GM19324 (cell line): ENCODE data around the gene OR2A42.
"Not testable (repeated sequence)": the region's sequence is repeated elsewhere in the genome, so short reads cannot be mapped to it uniquely, and the experiment has no call there.

Source experiments
- ATAC-seq: cut with Tn5 transposase; IDR thresholded peaks from one replicate; pipeline ENCODE4 v1.9.1; 2021; ENCODE audit warnings: mild to moderate bottlenecking, moderate library complexity; ENCODE audit not compliant: unreplicated experiment, low FRiP score

Gene OR2A42, protein sequence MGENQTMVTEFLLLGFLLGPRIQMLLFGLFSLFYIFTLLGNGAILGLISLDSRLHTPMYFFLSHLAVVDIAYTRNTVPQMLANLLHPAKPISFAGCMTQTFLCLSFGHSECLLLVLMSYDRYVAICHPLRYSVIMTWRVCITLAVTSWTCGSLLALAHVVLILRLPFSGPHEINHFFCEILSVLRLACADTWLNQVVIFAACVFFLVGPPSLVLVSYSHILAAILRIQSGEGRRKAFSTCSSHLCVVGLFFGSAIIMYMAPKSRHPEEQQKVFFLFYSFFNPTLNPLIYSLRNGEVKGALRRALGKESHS

DNA sequence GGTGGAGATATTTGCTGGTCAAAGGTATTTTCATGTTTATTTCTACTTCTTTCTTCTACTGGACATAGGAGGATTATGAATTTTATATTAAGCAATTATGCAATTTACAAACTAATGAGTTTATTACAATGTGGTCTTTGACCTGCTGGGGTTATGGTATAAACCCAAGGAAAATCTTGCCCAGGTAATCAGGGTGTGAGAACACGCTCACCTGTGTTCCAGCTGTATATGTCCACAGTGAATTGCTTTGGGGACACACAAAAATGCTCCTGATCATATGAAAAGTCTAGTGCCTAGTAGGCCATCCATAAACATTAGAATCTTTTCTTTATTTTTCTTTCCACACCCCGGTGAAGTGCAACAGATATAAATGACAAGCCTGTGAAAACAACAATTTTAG, at the start of gene OR2A42:
OR2A42 (minus strand) TSS at position 241 of the 400 bp plus-strand sequence. CDS start 6,762 bp downstream, outside the sequence.
- ATAC-seq: not testable (repeated sequence)

DNA sequence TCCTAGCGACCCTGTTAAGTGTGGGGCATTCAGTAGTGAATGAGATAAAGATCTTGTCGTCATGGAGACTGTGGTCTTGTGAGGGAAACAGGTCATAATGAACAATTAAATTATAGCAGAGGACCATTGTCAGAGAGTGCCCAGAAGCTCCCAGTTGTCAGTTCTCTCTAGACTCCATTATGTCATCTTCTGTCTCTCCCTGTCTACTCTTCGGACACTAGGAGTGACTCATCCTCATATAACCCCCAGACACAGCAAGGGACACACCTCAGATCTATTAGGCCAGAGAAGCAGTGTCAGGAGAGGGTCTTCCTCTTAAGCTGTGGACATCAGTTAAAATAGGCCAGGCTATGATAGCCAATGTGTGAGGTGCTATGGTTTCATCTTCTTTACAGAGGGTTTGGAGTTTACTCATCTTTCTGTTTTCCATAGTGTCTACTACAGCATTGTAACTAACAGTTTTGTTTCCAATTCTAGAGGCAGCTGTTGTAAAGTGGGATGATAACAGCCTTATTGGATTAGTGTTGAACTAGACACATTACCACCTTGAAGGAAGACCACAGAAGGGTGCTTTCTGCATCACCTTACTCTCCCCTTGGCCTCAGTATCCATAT, 47.9 kb upstream of the OR2A42 start:
- ATAC-seq: not testable (repeated sequence)

DNA sequence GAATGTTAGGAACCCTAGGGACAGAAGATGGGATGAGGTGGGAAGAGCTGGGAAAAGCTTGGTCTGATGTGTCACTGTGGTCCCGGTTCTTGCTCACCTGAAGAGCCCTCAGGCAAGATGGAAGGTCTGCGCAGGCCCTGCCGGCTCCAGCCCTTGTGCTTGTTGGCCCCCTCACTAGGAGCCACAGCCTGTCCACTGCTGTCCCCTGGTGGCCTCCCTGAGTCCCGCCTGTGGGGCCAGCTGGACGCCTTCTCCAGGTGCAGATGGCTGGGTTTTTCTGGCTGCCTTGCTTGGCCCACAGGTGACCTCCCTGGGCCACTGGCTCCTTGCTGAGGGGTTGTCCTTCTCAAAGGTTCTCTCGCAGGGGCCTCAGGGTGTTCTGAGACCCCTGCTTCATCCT, 44.3 kb upstream of the OR2A42 start:
- ATAC-seq: not testable (repeated sequence)

DNA sequence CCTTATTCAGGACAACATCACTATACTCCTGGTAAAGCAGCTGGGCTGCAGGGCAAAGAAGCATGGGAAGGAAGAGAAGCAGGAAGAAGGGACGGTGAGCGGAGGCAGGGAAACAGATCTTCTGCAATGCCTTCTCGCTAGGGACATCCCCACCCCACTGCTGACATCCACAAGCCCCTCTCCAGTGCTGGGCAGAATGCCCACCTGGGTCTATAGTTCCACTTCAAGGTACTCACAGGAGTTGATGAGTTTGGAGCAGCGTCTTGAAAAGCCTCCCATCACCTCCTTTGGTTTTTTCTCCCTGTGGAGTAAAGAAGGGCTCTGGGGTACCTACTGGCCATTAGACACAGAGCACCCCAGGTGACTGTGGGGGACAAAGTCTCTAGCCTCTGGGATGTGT, 43.1 kb upstream of the OR2A42 start:
- ATAC-seq: not testable (repeated sequence)

DNA sequence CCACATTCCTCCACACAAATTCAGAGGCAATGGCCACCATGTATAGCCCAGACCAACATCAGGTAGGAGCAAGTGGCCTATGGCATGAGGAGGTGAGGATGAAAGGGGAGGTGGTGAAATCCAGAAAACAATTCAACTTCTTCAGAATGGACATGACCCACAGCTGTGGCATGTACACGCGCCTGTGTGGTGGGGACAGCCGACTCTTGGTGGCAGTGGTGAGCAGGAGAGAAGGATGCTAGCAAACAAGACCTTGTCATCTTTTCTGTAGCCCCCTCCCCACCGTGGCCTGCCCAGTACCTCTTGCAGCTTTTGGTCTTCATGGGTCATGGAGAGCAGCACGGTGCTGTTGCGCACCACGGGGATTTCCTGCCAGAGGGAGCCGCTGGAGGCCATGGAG, 42.6 kb upstream of the OR2A42 start:
- not testable (repeated sequence) for ATAC-seq

DNA sequence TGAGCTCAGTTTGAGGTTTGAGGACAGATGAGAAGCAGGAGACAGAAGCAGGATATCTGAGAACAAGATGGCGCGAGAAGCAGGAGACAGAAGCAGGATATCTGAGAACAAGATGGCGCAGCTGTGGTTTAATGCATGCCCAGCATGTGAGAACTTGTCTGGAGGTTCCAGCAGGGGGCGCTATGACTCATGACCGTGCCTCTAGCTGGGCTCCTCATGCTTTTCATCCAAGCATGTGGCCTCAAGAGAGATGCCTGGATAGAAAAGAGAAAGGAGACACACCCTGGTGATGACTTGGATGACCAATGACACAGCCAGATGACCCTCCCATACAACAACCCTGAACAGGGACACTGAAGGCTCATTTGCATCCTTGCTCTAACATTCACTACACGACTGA, 40.6 kb upstream of the OR2A42 start:
- not testable (repeated sequence) for ATAC-seq

DNA sequence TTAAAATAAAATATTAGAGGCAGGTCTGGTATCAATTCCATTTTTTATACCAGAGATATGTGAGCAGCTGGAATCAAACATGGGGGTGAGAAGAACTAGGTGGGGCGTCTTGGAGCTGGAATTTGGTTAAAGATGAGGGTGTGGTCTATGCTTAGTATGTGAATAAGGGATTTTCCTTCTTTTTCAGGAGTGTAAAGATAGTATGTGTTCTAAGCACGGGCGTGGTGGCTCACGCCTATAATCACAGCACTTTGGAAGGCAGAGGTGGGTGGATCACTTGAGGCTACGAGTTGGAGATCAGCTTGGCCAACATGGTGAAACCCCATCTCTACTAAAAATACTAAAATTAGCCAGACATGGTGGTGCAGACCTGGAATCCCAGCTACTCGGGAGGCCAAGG, 35.9 kb upstream of the OR2A42 start:
- not testable (repeated sequence) for ATAC-seq

DNA sequence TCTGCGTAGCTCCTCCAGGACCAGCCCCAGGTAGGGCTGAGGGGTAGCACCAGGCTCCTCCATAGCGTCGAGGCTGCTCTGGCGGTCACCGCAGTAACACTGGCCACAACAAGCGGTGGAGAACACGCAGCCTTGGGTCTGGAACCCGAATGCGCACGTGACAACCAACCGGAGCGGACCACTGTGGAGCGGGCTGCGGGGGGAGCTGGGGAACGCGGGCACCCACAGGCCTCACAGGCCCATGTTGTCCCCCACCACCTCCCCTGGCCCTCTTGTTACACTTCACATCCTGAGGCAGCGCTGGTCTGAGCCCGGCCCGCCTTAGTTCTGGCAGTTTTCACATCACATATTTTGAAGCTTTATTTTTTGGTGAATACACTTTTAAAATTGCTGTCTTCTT, 29.8 kb upstream of the OR2A42 start, which contains the start of gene CTAGE8:
CTAGE8 (minus strand) TSS at position 101 of the 400 bp plus-strand sequence; CDS start at position 63, 38 bp downstream.
- ATAC-seq: not testable (repeated sequence)

DNA sequence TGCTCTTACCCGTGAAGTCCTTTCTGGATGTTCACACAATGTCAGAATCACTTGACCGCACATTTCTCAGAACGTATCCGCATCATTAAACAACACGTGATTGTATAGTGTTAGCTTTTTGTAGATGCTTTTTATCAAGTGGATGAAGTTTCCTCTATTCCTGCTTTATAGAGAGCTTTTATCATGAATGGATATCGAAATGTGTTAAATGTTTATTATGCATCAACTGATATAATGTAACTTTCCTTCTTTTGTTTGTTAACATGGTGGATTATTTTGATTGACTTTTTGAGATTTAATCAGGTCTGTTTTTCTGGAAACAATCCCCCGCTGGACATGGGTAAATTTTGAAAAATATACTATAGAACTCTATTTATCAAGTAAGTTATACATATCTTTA, 25.3 kb upstream of the OR2A42 start, which contains the start of gene OR2A7:
OR2A7 (minus strand) TSS at position 101 of the 400 bp plus-strand sequence. CDS start 5,164 bp downstream, outside the sequence.
- ATAC-seq: not testable (repeated sequence)

DNA sequence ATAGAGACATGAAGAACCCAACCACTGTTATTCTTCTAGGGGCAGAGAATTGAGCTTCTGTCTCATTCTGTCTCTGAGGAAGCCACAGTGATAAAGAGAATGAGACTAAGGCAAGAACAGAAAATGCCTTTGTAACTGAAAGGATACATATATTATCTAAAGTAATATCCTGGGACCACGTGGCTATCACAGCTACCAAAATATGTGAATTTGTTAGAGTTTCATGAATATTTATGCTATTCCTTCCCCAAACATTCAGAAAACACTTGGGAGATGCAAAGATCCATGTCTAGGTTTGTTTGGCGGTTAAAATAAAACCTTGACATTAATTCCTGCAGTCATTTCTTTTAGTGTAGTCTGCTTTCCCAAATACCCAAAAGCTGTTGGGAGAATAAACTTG, 22.7 kb upstream of the OR2A42 start:
- not testable (repeated sequence) for ATAC-seq

DNA sequence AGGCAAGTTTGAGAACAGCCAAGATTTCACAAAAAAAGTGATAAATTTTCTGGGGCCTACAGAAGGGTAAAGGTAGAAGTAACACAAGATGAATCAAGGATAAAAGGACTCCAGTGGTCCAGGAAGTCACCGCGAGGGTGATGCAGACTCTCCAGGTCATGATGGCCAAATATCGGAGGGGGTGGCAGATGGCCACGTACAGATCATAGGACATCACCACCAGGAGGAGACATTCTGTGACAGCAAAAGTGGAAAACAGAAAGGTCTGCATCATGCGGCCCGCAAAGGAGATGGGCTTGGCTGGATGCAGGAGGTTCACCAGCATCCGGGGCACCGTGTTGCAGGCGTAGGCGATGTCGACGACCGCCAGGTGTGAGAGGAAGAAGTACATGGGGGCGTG, 19.7 kb upstream of the OR2A42 start:
- ATAC-seq: not testable (repeated sequence)

DNA sequence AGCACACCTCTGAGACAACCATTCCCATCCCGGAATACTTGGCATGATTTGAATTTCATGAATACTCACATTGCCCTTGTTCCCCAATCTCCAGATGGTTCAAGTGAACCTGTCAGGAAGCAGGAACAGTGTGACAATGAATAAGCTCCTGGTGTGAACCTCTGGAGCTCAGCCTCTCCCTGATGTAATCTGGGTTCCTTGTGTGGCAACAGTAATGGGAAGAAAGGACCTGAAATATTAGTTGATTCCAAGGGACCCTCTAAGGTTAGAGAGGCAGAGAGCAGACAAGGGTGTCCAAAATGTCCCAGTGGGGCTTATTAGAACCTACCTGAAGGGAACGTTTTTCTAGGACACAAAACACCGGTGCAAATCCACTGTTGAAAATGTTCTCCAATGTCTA, 16.7 kb upstream of the OR2A42 start:
- ATAC-seq: no peak

DNA sequence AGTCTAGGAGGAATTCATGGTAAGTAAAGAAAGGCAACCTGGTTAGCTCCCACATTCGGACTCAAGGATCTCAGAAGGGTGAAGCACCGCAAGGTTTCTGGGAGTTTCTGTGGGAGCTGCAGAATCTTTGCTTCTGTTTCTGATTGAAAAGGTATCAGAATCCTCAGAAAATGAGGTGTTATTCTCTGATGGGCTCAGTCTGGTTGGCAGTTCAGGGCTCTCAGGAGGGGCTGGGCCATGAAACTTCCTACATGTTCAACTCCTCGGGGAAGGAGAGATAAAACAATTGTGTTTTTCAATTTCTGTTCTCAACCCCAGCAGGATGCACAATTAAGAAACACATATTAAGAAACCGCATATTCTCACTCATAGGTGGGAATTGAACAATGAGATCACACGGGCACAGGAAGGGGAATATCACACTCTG, 16.1 kb upstream of the OR2A42 start:
- no peak for ATAC-seq

DNA sequence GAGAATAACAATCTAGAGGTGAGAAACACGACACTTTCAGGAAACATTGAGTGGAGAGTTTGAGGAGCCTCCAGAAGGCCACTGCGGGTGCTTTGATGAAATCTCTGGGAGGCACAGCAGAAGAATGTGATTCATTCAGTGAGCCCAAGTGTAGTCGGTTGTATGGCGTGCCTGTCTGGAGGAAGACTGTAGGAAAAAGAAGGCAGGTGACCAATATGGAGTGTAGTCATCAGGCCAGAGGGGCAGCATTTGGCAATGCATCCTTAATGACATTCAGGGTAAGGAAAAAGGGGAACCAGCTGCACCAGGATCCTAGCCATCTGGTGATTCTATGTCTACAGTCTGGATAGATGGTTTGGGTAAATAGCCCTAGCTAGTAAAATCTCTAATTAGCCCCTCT, 12.9 kb upstream of the OR2A42 start:
- ATAC-seq: not testable (repeated sequence)

DNA sequence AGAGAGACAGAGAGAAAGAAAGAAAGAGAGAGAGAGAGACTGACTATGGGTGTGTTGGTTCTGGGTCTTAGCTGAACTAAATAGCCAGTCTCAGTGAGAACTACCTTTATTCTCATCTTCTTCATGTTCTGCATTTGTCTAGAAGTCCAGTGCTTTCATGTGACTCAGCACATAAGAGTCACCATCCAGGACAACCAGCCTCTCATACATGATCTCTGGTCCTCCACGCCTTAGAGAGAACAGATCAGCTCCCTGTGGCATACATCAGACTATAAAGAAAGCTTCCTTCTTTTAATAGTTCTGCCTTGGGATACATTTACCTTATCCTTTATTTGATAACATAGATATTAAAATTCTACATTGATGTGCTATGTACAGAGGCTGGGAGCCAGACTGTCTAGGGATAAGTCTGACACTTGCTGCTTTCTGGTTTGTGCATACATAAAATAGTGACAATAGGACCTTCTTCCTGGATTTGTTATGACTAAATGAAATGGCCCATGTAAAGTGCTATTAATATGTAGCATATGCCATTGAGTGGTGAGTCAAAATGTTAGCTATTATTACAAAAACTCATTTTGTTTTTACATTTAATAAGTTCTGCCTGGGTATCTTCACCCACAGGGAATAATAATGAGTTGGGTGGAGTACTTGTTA, 8.4 kb upstream of the OR2A42 start:
- not testable (repeated sequence) for ATAC-seq

DNA sequence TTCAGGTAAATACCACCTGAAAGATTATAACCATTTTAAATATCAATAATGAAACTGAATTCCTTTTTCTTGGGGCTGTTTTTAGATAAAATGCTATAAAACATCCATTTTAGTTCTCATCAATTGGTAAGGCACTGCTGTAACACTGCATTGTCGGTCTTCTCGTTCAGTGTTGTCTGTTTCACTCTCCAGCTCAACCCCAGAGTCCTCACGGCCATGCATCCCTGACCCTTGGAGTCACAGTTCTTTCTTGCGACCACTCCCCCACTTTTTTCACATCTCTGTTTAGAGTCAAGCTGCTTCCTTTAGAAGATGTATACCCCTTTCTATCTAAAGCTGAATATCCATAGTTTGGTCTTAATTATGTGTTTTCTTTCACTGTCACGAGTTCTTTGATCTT, 7.6 kb upstream of the OR2A42 start:
- not testable (repeated sequence) for ATAC-seq

DNA sequence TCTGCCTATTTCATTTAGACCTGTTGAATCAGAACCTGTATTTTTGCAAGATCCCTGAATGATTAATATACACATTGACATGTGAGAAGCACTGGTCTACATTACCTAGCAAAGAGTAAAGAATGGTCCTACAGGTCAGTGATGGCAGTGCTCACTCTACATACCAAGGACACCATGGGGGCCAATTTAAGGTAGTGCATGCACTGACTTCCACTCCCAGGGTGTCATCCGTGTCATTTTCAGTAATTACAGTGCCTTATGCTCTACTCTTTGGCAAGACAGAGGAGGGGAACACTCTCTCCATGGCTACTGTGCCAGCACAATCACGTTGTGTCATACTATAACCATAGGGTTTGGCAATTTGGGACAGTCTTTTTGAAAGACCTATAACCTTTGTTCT, 6.0 kb upstream of the OR2A42 start:
- ATAC-seq: not testable (repeated sequence)

DNA sequence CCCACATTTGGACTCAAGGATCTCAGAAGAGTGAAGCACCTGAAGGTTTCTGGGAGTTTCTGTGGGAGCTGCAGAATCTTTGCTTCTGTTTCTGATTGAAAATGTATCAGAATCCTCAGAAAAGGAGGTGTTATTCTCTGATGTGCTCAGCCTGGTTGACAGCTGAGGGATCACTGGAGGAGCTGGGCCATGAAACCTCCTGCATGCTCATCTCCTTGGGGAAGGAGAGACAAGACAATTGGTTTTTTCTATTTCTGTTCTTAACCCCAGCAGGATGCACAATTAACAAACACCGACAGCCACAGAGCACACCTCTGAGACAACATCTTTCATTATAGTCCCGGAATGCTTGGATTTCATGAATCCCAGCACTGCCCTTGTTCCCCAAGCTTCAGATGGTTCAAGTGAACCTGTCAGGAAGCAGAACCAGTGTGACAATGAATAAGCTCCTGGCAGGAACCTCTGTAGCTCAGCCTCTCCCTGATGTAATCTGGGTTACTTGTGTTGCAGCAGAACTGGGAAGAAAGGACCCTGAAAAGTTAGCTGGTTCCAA, 799 bp downstream of the OR2A42 start:
- not testable (repeated sequence) for ATAC-seq

DNA sequence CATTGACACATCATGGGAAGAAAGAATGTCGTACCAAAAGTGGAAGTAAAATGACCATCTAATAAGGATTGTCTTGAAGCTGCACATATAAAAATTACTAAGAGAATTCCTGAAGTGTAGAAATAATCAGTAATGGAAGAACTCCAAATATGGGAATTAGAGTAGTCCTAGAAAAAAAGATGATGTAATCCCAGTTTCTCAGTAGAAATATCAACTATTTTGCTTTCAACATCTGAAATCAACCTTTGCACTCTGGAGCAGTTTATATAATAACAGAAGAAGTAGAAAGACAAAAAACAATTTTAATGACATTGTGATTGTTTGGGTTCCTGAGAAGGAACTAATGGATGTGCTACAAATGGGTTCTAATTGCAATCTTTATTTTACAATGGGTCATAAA, 6.4 kb downstream of the OR2A42 start:
- ATAC-seq: not testable (repeated sequence)

DNA sequence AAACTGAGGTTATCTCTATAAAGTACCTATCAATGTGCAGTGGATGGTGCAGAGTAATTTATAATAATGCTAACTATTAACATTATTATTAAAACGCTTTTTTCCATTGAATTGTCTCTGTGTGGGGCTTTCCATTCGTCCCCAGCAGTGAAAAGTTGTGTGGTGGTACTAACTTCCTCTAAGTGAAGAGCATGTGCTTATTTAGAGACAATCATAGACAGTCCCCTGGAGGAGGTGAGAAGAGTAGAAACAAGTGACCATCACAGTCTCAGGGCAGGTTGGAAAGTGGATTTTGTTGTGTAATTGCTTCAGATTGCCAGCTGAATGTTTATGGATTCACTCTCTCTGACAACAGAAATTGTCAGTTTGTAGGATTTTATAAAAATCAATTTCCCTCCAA, 8.4 kb downstream of the OR2A42 start:
- ATAC-seq: not testable (repeated sequence)

DNA sequence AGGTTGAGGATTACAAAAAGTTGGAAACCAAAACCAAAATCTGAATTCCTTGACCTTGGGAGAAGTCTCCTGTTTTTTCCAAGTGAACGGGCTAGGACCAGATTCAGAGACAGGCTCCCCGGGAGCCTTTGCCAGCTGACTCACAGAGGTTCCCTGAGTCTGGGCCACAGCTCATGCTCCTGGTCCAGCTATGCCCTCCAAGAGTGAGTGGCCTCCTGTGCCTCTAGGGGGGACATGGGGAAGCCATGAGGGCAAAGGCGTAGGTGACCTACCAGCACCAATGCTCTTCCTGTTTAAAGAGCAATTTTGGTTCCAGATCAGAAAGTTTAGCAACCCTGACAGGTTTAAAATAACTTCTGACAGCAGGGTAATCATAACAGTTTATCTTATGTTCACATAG, 10.6 kb downstream of the OR2A42 start:
- not testable (repeated sequence) for ATAC-seq
